Hepatocyte (in vitro differentiated cells): Measurements from ENCODE around the gene OR5H15.
"Not testable (repeated sequence)": the region's sequence is repeated elsewhere in the genome, so short reads cannot be mapped to it uniquely, and the experiment has no call there.

ENCODE experiments used
- EZH2 ChIP-seq: fragments of 200-600 bp; sonication (generic); IDR thresholded peaks from 2 replicates; pipeline ENCODE4 v1.6.1; 2016; ENCODE audit warnings: antibody characterized with exemption, mild to moderate bottlenecking, borderline replicate concordance
- EZH2phosphoT487 ChIP-seq: fragments of 200-600 bp; sonication (generic); IDR thresholded peaks from one replicate; pipeline ENCODE4 v1.6.1; 2018; ENCODE audit warnings: antibody characterized with exemption, mild to moderate bottlenecking, low read depth, moderate library complexity; ENCODE audit not compliant: unreplicated experiment, severe bottlenecking
- TF ChIP-seq, protein P1 (sequence below): fragments of 200-600 bp; sonication (generic); IDR thresholded peaks from 2 replicates; pipeline ENCODE4 v1.5.1; 2016; ENCODE audit warnings: antibody characterized with exemption, mild to moderate bottlenecking; ENCODE audit not compliant: poor library complexity

DNA sequence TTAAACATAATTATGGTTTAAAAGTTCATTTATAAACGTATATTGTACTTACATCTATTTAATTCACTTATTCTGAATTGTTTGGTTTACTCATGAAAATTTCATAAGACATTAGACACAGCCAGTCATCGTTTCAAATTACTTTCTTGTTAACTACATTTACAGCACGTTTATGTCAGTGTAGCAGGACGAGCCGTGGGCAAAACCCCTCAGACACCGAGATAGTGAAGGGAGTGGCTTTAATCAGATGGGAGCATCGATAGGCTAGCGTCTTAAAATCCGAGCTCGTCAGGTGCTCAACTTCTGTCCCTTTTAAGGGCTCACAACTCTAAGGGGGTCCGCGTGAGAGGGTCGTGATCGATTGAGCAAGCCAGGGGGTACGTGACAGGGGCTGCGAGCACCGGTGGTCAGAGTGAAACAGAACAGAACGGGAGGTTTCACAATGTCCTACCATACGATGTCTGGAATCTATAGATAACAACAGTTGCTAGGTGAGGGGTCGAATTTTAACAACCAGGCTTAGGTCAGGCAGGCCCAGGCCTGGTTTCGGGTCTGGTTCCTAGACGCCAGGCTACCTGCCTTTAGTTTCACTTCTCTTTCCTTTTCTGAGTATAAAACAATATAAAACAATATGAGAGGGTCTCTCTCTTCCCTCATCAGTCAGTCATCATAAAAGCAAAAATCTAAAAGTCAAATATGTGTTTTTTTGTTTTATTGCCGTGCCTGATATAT is 28.5 kb upstream of the OR5H15 start:
- TF ChIP-seq EZH2, EZH2phosphoT487: not testable (repeated sequence)
- TF ChIP-seq, protein P1, sequence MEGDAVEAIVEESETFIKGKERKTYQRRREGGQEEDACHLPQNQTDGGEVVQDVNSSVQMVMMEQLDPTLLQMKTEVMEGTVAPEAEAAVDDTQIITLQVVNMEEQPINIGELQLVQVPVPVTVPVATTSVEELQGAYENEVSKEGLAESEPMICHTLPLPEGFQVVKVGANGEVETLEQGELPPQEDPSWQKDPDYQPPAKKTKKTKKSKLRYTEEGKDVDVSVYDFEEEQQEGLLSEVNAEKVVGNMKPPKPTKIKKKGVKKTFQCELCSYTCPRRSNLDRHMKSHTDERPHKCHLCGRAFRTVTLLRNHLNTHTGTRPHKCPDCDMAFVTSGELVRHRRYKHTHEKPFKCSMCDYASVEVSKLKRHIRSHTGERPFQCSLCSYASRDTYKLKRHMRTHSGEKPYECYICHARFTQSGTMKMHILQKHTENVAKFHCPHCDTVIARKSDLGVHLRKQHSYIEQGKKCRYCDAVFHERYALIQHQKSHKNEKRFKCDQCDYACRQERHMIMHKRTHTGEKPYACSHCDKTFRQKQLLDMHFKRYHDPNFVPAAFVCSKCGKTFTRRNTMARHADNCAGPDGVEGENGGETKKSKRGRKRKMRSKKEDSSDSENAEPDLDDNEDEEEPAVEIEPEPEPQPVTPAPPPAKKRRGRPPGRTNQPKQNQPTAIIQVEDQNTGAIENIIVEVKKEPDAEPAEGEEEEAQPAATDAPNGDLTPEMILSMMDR, result not testable (repeated sequence)
